Left lung (tissue), 10 donors: Measurements from ENCODE around the gene MSANTD7. TPM values are rescaled to one million over a fixed set of nuclear protein-coding genes. Genes with fewer than 3 reads are reported as not detected.

Source experiments
- ATAC-seq: fragments of 200-7000 bp; cut with Tn5 transposase; one replicate; pipeline ENCODE4 v1.9.1; 2020; ENCODE audit warnings: moderate library complexity
- DNase-seq, 4 donors: peaks; one replicate each; pipeline ENCODE4 v3.0.0-alpha.2; 2013 to 2020
- H3K27ac ChIP-seq, 2 donors: fragments of 200-600 bp; sonication (generic) in 1 of 2; one replicate each; pipeline versions ENCODE4 v1.5.0 to v1.8.0; 2020 to 2021
- H3K27me3 ChIP-seq, 2 donors: fragments of 200-600 bp; sonication (generic) in 1 of 2; one replicate each; pipeline versions ENCODE4 v1.5.0 to v1.8.0; 2020 to 2021
- H3K36me3 ChIP-seq, 2 donors: fragments of 200-600 bp; sonication (generic) in 1 of 2; one replicate each; pipeline versions ENCODE4 v1.5.0 to v1.8.0; 2020 to 2021
- H3K4me1 ChIP-seq, 2 donors: fragments of 200-600 bp; one replicate each; pipeline ENCODE4 v1.8.0; 2021
- H3K4me3 ChIP-seq, 2 donors: fragments of 200-600 bp; sonication (generic) in 1 of 2; one replicate each; pipeline versions ENCODE4 v1.5.0 to v1.8.0; 2020 to 2021; ENCODE audit warnings: mild to moderate bottlenecking in 1 of 2
- H3K9me3 ChIP-seq, 2 donors: fragments of 200-600 bp; sonication (generic) in 1 of 2; one replicate each; pipeline versions ENCODE4 v1.5.0 to v1.8.0; 2020 to 2021
- CTCF ChIP-seq, 2 donors: fragments of 200-600 bp; sonication (generic) in 1 of 2; IDR thresholded peaks; one replicate each; pipeline versions ENCODE4 v1.5.0 to v1.8.0; 2021; ENCODE audit warnings: antibody characterized with exemption in 2 of 2
- intact Hi-C, 2 donors: fragments of 100-400 bp; cut with DNase I; formaldehyde crosslinking; loops; one replicate each; pipeline versions ENCODE4 v1.11.2 to v1.14.2; 2022
- polyA plus RNA-seq, 6 donors: library from polyadenylated mRNA; unstranded; fragments of 120-200 nt; gene quantifications; one replicate each; pipeline ENCODE4 v1.2.1, GENCODE V29; 2013; ENCODE audit not compliant: insufficient read length in 6 of 6
- total RNA-seq, 2 donors: library from RNA; stranded (reverse); fragmentation: NEBNext Ultra II Directional; extraction: Animal tissue kit (Norgen Biotek cat#: 25700); gene quantifications; one replicate each; pipeline ENCODE4 v1.2.1, GENCODE V29; 2021
- donor health status: DM: no; HTN: yes; CAD: no.
- donor health status: DM: no; HTN: no; CAD: no.

Gene MSANTD7
- total and polyA plus RNA-seq, 8 donors, result 8.5 to 18.1 (median 15.9) TPM

- intact Hi-C loops, result no loop called here
- H3K9me3 ChIP-seq, result no peaks in the 10 kb centered on the region
- H3K4me3 ChIP-seq, result no peak overlapping the region
- DNase-seq (no peak), ATAC-seq (no peak)
- H3K4me1 ChIP-seq, result no peaks in the 10 kb centered on the region
- H3K36me3 ChIP-seq, result peaks cover 0 to 62% of the 10 kb centered on the region in 2 donors
- no peaks in the 10 kb centered on the region for H3K27me3 ChIP-seq
- no peak for TF ChIP-seq CTCF (IDR thresholded peaks at IDR 0.05)
- H3K27ac ChIP-seq, result no peak overlapping the region
These were observed 14.1 kb downstream of the MSANTD7 start for GRCh38 chr10:14852236-14852635.

- DNase-seq (no peak), ATAC-seq (no peak)
- H3K4me3 ChIP-seq, result no peak overlapping the region
- no peaks in the 10 kb centered on the region for H3K9me3 ChIP-seq
- peaks cover 0 to 64% of the 10 kb centered on the region in 2 donors for H3K36me3 ChIP-seq
- H3K4me1 ChIP-seq, result peaks cover 0 to 11% of the 10 kb centered on the region in 2 donors
- intact Hi-C loops, result no loop called here
- no peak overlapping the region for H3K27ac ChIP-seq
- no peaks in the 10 kb centered on the region for H3K27me3 ChIP-seq
- no peak for TF ChIP-seq CTCF (IDR thresholded peaks at IDR 0.05)
These were observed 17.3 kb downstream of the MSANTD7 start for GRCh38 chr10:14855453-14855852.

GRCh38 chr10:14858338-14858960 is 20.3 kb downstream of the MSANTD7 start:
- no peak for TF ChIP-seq CTCF (IDR thresholded peaks at IDR 0.05)
- Histone ChIP-seq H3K4me1 (peaks cover 0 to 11% of the 10 kb centered on the region in 2 donors), H3K27me3 (no peaks in the 10 kb centered on the region), H3K27ac (no peak overlapping the region), H3K4me3 (no peak overlapping the region), H3K9me3 (no peaks in the 10 kb centered on the region), H3K36me3 (peaks cover 0 to 64% of the 10 kb centered on the region in 2 donors)
- no peak for ATAC-seq
- no peak for DNase-seq
- intact Hi-C loops, result no loop called here

DNA sequence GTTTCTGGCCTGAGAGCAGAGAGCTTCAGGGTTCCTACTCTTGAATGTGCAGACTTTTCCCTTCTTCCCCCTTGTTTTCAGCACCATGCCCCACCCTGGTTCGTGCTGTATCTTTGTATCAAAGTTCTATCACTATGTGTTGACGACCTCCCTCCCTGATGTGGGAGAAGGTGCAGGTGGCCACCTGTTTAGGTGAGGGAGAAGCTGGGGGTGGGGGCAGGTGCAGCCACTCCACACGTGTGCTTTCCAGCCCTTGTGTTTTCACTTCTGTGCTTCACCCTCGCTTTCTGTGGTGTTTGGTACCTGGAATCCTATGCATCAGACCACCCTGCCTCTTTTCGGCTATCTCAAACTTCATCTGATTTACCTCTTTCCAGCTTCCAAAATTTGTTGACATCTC is 20.9 kb downstream of the MSANTD7 start:
- ATAC-seq (no peak), DNase-seq (no peak)
- intact Hi-C loops, result no loop called here

DNA sequence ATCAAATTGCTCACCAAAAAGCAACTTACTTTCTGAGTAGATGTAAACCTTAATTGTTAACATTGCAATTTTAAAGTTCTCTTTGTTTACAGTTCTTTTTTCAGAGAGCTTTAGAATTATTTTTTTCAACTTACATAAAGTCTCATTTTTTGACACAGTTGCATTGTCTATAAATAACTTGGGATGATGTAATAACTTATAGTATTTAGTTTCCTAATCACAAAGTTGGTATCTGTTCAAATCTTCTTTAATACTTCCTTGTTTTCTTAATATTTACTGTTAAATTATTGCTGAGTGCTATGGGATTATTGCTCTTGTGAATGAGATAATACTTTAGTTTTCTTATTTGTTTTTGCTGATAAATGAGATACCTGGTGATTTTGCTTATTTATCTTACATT is 21.7 kb downstream of the MSANTD7 start:
- Histone ChIP-seq H3K4me3 (no peak overlapping the region), H3K27me3 (no peaks in the 10 kb centered on the region), H3K27ac (no peak overlapping the region), H3K4me1 (peaks cover 0 to 11% of the 10 kb centered on the region in 2 donors), H3K9me3 (no peaks in the 10 kb centered on the region), H3K36me3 (peaks cover 0 to 56% of the 10 kb centered on the region in 2 donors)
- intact Hi-C loops, result no loop called here
- no peak for TF ChIP-seq CTCF (IDR thresholded peaks at IDR 0.05)
- peak in 1 of 4 donors; percentile 11 for DNase-seq
- no peak for ATAC-seq

More for the DNA sequence above, 20.9 kb downstream of the MSANTD7 start:
- Histone ChIP-seq H3K36me3 (peaks cover 0 to 61% of the 10 kb centered on the region in 2 donors), H3K9me3 (no peaks in the 10 kb centered on the region), H3K4me1 (peaks cover 0 to 11% of the 10 kb centered on the region in 2 donors), H3K27ac (no peak overlapping the region), H3K27me3 (no peaks in the 10 kb centered on the region), H3K4me3 (no peak overlapping the region)
- TF ChIP-seq CTCF (IDR thresholded peaks at IDR 0.05), result no peak
